Activated CD4-positive, alpha-beta T cell treated with anti-CD3 and anti-CD28 coated beads, Interleukin-2, Interleukin-6, amounts not matched to agents 100 ng/mL and 50 ng/mL, durations not matched to agents 16 hours and 8 hours (primary cell): ENCODE data around the gene COX7A2.

Experiments
- DNase-seq: peaks from one replicate; pipeline ENCODE4 v3.0.0-alpha.2; 2020

The COX7A2 gene

DNA sequence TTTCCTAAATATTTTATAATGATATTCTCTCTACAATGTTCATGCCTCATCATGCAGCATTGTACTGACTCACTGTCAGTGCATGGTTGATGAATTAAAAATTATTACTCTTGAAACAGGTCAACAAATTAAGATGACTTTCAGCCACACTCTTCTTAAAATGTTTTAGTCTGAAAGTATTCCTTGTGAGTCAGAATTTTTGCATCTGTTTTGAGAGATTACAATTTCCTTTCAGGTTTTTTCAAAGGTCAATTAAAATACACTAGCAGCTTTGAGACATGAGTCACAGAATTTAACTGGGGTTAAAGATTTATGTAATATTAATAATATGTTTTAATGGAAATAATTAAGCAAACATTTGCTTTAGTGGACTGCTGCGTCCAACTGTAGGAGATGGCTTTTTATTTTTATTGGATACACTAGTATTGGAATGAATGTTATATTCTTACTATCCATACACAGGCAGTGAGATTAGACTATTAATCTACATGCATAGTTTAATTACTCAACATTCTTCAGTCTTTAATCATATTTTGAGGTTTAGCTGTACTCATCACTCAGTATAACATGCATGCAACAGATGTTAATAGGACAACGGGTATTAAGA, 47.4 kb downstream of the COX7A2 start:
- DNase-seq = no peak

DNA sequence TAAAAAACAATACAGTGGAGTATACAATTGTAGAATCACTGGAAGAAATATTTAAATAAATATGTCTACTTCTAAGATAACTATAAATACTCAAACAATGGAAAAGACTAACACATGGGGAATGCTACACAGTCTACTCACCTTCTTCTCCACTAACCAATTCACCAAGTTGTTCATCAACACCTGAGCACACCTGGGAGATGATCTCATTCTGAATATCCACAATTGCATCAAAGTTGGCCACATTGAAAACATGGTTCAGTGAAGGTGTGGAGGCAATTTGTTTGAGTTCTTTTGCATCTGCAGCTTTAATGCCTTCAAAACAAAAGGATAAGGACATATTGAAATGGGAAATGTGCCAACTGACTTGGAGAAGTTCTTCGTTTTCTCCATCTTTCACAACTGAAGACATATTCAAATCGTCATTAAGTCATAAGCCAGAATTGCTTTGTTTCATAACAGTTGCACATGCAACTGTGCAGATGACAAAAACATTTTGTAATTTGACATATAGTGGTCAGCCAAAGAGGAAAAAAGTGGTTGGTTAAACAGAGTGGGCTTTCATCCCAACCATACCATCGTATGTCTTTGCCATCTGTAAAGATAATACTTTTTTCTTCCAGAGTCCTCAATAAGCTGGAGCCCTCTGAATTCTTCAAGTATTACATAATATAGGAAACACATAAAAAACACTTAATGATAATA, 55.2 kb downstream of the COX7A2 start:
- DNase-seq = no peak
